K562 (cell line): ENCODE measurements around the gene ENO2. TPM values are rescaled to one million over a fixed set of nuclear protein-coding genes. Genes with fewer than 3 reads are reported as not detected.

Experiments
- ADNP ChIP-seq: fragments of 200-800 bp; sonication (Bioruptor generic); IDR thresholded peaks from 2 replicates; pipeline ENCODE4 v1.6.1; 2016; ENCODE audit warnings: missing genetic modification characterization, missing compliant biosample characterization
- AFF4 ChIP-seq: sonication (generic); formaldehyde crosslinking; IDR thresholded peaks from 2 replicates; pipeline ENCODE4 v1.8.0; 2023; ENCODE audit warnings: mild to moderate bottlenecking, missing genetic modification reagents
- BCL6 ChIP-seq: fragments of 250-450 bp; sonication (Bioruptor Pico); IDR thresholded peaks from 2 replicates; pipeline ENCODE4 v1.4.0; 2020
- CHD2 ChIP-seq: IDR thresholded peaks from 2 replicates; pipeline ENCODE4 v1.6.1; 2011; ENCODE audit warnings: low read depth, low read length
- CREB1 ChIP-seq, 2 experiments: sonication (generic) in 1 of 2; formaldehyde crosslinking in 1 of 2; IDR thresholded peaks; 2 replicates each; pipeline versions ENCODE4 v1.6.1 to v1.8.0; 2012 to 2022; ENCODE audit warnings: inconsistent platforms in 1 of 2, mild to moderate bottlenecking in 1 of 2, missing genetic modification reagents in 1 of 2, moderate library complexity in 1 of 2
- EHMT2 ChIP-seq: fragments of 450-650 bp; IDR thresholded peaks from 2 replicates; pipeline ENCODE4 v1.6.1; 2018; ENCODE audit warnings: antibody characterized with exemption
- FIP1L1 ChIP-seq: fragments of 200-400 bp; formaldehyde crosslinking; IDR thresholded peaks from 2 replicates; pipeline ENCODE4 v1.6.1; 2018; ENCODE audit warnings: mild to moderate bottlenecking, low read depth, low read length; ENCODE audit not compliant: poor library complexity, severe bottlenecking
- GATAD2A ChIP-seq: fragments of 450-650 bp; IDR thresholded peaks from 2 replicates; pipeline ENCODE4 v1.6.1; 2017
- HDAC1 ChIP-seq, 2 experiments: fragments of 450-650 bp; IDR thresholded peaks; 2 replicates each; pipeline ENCODE4 v1.6.1; 2016 to 2017; ENCODE audit warnings: inconsistent platforms in 1 of 2, mild to moderate bottlenecking in 1 of 2, moderate library complexity in 1 of 2
- NR2C1 ChIP-seq, 2 experiments: fragments of 450-650 bp; IDR thresholded peaks; 2 replicates each; pipeline ENCODE4 v1.6.1; 2017; ENCODE audit warnings: mild to moderate bottlenecking in 2 of 2, antibody characterized with exemption in 1 of 2, inconsistent platforms in 1 of 2, missing compliant biosample characterization in 1 of 2, missing genetic modification characterization in 1 of 2
- PCBP1 ChIP-seq: fragments of 200-400 bp; formaldehyde crosslinking; IDR thresholded peaks from 2 replicates; pipeline ENCODE4 v1.6.1; 2018; ENCODE audit warnings: mild to moderate bottlenecking, low read depth, low read length; ENCODE audit not compliant: poor library complexity, severe bottlenecking
- RCOR1 ChIP-seq, 2 experiments: IDR thresholded peaks; 2 replicates each; pipeline ENCODE4 v1.6.1; 2012; ENCODE audit warnings: low read depth in 2 of 2, low read length in 2 of 2, borderline replicate concordance in 1 of 2, improper control_type of control experiment in 1 of 2
- SRF ChIP-seq, 2 experiments: fragments of 250-450, 450-650 bp in 1 of 2; sonication (Bioruptor Pico) in 1 of 2; sonication (generic) in 1 of 2; formaldehyde crosslinking; IDR thresholded peaks; 2 replicates each; pipeline versions ENCODE4 v1.5.0 to v1.5.1; 2020 to 2022; ENCODE audit warnings: mild to moderate bottlenecking in 1 of 2, missing genetic modification reagents in 1 of 2
- TCF7 ChIP-seq: sonication (generic); IDR thresholded peaks from 2 replicates; pipeline ENCODE4 v1.6.1; 2016; ENCODE audit warnings: antibody characterized with exemption, borderline replicate concordance
- YY1 ChIP-seq, 3 experiments: IDR thresholded peaks; 2 replicates each; pipeline ENCODE4 v1.6.1; 2011; ENCODE audit warnings: low read length in 2 of 3, mild to moderate bottlenecking in 2 of 3, moderate library complexity in 2 of 3, borderline replicate concordance in 1 of 3, control low read depth in 1 of 3, low read depth in 1 of 3; ENCODE audit not compliant: insufficient read depth in 3 of 3, insufficient replicate concordance in 2 of 3, control insufficient read depth in 1 of 3, insufficient read length in 1 of 3; ENCODE audit errors: extremely low read depth in 1 of 3
- ZFX ChIP-seq: sonication (generic); formaldehyde crosslinking; IDR thresholded peaks from 2 replicates; pipeline ENCODE4 v1.8.0; 2022; ENCODE audit warnings: mild to moderate bottlenecking, missing genetic modification reagents, moderate library complexity
- polyA plus RNA-seq, 8 experiments: library from polyadenylated mRNA; depleted of rRNA in 4 of 8; stranded (reverse) in 5 of 8; unstranded in 3 of 8; fragments of >200 nt; fragmentation: Nextera tagmentation in 2 of 8; fragmentation: Illumina TruSeq in 1 of 8; extraction: Ambion mirVana in 2 of 8; extraction: Trizol in 1 of 8; gene quantifications; 2 replicates each; pipeline versions ENCODE4 v1.2.1 to v1.2.3, GENCODE V29; 2011 to 2014; ENCODE audit warnings: inconsistent platforms in 1 of 8, missing spikeins in 1 of 8
- total RNA-seq, 7 experiments: library from RNA; depleted of rRNA in 6 of 7; stranded (reverse); fragments of >200 nt in 6 of 7; fragmentation: Illumina TruSeq in 2 of 7; extraction: Trizol in 2 of 7; gene quantifications; 2 replicates each; pipeline versions ENCODE4 v1.2.1 to v1.2.3, GENCODE V29; 2011 to 2021; ENCODE audit warnings: low replicate concordance in 1 of 7
- TF ChIP-seq, protein P1 (sequence below): fragments of 450-650 bp; IDR thresholded peaks from 2 replicates; pipeline ENCODE4 v1.6.1; 2018; ENCODE audit not compliant: partially characterized antibody

ENO2 gene
- total and polyA plus RNA-seq, 9 of the 15 experiments (the other 6 are each of a cell fraction or from before 2014, with no cell fraction given) = 10.9 to 43.3 (median 21.0) TPM

DNA sequence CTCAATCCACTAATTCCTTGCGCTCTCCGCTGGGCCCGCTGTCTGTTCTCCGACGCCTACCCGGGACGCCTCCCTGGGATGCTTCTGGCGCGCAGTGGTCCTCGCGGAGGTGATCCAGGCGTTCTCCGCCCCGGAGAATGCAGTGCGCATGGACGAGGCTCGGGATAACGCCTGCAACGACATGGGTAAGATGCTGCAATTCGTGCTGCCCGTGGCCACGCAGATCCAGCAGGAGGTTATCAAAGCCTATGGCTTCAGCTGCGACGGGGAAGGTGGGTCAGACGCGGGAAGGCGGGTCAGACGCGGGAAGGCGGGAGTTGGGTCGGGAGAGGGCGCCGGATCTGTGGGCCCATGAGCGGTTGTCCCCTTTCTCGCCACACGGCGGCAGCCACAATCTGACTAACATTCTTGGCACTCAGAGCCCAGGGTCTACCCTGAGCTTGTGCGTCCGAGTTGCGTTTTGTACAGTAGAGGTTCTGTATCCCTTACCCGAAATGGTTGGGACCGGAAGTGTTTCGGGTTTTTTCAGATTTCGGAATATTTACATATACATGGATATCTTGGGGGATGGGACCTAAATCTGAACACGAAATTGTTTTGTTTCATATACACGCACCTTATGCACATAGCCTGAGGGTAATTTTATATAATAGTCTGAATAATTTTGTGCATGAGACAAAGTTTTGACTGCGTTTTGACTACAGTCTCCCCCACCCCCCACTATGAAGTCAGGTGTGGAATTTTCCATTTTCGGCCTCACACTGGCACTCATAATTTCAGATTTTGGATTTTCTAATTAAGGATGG is 30.2 kb downstream of the ENO2 start (continued):
- TF ChIP-seq NR2C1 (IDR thresholded peaks at IDR 0.05) (peak; percentile 25; the same call in 1 of the 2 replicates), NR2C1 (tag; IDR thresholded peaks at IDR 0.05) (0 out of 2 replicates have a peak, but pooled peaks have one; percentile 23), RCOR1 (IDR thresholded peaks at IDR 0.05; ENCODE audit: borderline replicate concordance in 1 of 2, low read depth in 2 of 2, low read length in 2 of 2) (peak in 1 of 2 experiments; percentile 20; a peak in 1 of 4 replicates), YY1 (IDR thresholded peaks at IDR 0.05; ENCODE audit: borderline replicate concordance in 1 of 3, control insufficient read depth in 1 of 3, extremely low read depth in 1 of 3, insufficient read depth in 3 of 3, insufficient read length in 1 of 3, insufficient replicate concordance in 2 of 3, low read depth in 1 of 3, low read length in 2 of 3) (peak in 1 of 3 experiments; percentile 35), BCL6 (CRISPR knock-in tag) (no peak), GATAD2A (no peak), EHMT2 (no peak), HDAC1 (IDR thresholded peaks at IDR 0.05) (peak in 1 of 2 experiments; percentile 72; a peak in 2 of 4 replicates), SRF (CRISPR knock-in tag; IDR thresholded peaks at IDR 0.05) (peak; percentile 61 to 91; a peak in 2 of 4 replicates), FIP1L1 (peak; percentile 99), TCF7 (no peak), CREB1 (IDR thresholded peaks at IDR 0.05) (no peak; the same call in 1 of the 2 replicates), CREB1 (CRISPR knock-in tag; IDR thresholded peaks at IDR 0.05) (peak; percentile 59; the same call in 1 of the 2 replicates), ZFX (CRISPR knock-in tag) (peak; percentile 44; the same call in 1 of the 2 replicates), ADNP (no peak), AFF4 (peak; percentile 62), CHD2 (no peak), PCBP1 (peak; percentile 67)
- TF ChIP-seq, protein P1, sequence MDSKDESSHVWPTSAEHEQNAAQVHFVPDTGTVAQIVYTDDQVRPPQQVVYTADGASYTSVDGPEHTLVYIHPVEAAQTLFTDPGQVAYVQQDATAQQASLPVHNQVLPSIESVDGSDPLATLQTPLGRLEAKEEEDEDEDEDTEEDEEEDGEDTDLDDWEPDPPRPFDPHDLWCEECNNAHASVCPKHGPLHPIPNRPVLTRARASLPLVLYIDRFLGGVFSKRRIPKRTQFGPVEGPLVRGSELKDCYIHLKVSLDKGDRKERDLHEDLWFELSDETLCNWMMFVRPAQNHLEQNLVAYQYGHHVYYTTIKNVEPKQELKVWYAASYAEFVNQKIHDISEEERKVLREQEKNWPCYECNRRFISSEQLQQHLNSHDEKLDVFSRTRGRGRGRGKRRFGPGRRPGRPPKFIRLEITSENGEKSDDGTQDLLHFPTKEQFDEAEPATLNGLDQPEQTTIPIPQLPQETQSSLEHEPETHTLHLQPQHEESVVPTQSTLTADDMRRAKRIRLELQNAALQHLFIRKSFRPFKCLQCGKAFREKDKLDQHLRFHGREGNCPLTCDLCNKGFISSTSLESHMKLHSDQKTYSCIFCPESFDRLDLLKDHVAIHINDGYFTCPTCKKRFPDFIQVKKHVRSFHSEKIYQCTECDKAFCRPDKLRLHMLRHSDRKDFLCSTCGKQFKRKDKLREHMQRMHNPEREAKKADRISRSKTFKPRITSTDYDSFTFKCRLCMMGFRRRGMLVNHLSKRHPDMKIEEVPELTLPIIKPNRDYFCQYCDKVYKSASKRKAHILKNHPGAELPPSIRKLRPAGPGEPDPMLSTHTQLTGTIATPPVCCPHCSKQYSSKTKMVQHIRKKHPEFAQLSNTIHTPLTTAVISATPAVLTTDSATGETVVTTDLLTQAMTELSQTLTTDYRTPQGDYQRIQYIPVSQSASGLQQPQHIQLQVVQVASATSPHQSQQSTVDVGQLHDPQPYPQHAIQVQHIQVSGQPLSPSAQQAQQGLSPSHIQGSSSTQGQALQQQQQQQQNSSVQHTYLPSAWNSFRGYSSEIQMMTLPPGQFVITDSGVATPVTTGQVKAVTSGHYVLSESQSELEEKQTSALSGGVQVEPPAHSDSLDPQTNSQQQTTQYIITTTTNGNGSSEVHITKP = peak; percentile 59
